RCC 7860 (cell line): ENCODE data around the gene ASCC1.
"Not testable (repeated sequence)": the region's sequence is repeated elsewhere in the genome, so short reads cannot be mapped to it uniquely, and the experiment has no call there.

Experiments
- DNase-seq: peaks from one replicate; pipeline ENCODE4 v3.0.0-alpha.2; 2015; ENCODE audit warnings: low spot score
- FAIRE-seq: peaks from 2 replicates; lab custom pipeline; 2012; peaks lifted over from hg19 to GRCh38; lab: Jason Lieb, UNC

ASCC1 gene

DNA sequence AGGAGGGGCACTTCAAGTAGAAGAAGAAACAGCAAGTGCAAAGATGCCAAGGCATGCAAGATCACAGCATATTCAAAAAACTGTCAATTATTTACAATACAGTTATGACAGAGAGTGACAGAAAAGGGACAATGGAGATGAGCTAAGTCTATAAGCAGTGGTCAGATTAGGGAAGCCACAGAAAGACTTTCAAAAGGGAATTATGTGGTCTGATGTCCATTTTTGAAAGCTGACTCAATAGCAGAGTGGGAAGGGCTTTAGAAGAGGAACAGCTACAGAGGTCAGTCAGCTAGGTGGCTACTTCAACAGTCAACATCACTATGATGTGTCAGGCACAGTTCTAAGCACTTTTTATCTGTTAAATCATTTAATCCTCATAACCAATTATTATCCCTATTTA lies 82.6 kb downstream of the ASCC1 start:
- DNase-seq (peak; percentile 95), FAIRE-seq (peak; percentile 96)

- FAIRE-seq (no peak), DNase-seq (no peak)
These were observed 83.2 kb downstream of the ASCC1 start for GRCh38 chr10:72132854-72133253.

DNA sequence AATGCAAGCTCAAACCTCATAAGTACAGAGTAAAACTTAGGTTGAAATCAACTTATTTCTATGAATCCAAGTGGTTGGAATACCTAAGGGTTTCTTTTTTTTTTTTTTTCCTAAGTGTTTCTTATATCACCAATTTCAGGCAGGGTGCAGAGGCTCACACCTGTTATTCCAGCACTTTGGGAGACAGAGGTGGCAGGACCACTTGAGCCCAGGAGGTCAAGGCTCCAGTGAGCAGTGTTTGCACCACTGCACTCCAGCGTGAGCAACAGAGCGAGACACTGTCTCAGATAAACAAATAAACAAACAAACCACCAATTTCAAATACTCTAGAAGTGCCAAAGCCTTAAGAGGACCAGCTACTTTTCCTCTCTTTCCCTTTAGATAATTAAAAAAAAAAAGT lies 88.5 kb downstream of the ASCC1 start:
- DNase-seq = no peak
- no peak for FAIRE-seq

GRCh38 chr10:72126872-72127232 lies 89.2 kb downstream of the ASCC1 start:
- DNase-seq (no peak), FAIRE-seq (no peak)

GRCh38 chr10:72126184-72126871 lies 89.7 kb downstream of the ASCC1 start:
- peak; percentile 60 for FAIRE-seq
- peak; percentile 25 for DNase-seq

GRCh38 chr10:72124989-72125388 lies 91.1 kb downstream of the ASCC1 start:
- DNase-seq (no peak), FAIRE-seq (no peak)

GRCh38 chr10:72124381-72124780 lies 91.7 kb downstream of the ASCC1 start:
- FAIRE-seq (no peak), DNase-seq (no peak)

DNA sequence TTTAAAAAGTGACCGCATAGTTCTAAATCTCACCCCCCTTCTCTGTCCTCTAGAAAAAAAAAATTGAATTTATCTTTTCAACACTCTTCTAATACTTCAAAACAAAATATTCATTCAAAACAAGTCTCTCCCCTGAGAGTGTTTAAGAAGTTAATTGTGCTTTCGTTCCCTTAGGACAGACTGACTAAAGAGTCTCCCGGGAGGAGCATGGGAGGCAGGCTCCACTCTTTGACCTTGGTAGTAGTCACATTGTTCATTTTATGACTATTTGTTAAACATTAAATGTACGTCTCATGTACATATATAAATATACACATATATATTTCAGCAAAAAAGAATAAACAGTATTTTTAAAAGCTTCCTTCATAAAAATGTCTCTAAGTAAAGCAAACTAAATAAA lies 92.5 kb downstream of the ASCC1 start:
- DNase-seq = no peak
- FAIRE-seq = no peak

GRCh38 chr10:72122221-72122620 lies 93.9 kb downstream of the ASCC1 start:
- DNase-seq (no peak), FAIRE-seq (no peak)

DNA sequence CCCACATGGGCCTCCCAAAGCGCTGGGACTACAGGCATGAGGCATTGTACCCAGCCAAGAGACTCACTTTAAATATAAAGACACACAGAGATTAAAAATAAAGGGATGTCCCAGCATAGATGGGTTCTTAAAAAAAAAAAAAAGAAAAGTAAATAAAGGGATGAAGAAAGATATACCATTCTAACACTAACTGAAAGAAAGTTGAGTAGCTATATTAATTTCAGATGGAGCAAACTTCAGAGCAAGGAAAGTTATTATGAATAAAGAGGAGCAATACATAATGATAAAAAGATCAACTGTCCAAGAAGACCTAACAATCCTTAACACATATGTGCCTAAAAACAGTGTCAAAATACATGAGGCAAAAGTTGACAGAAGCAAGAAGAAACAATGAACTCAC lies 94.7 kb downstream of the ASCC1 start:
- FAIRE-seq (no peak), DNase-seq (no peak)

DNA sequence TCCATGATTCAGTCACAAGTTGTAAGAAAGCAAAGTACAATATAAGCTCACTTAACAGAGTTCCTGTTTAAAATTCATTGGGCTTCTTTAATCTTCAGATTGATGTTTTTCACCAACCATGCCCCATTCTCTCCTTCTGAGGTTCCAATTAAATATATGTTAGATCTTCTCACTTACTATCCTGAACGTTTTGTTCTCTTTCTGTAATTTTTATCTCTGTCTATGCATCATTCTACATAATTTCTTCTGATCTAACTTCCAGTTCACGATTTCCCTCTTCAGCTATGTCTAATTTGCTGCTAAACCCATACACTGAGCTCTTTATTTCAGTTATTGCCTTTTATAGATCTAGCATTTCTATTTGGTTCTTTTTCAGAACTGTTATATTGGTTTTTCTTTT lies 99.7 kb downstream of the ASCC1 start:
- FAIRE-seq (no peak), DNase-seq (no peak)

- FAIRE-seq = no peak
- no peak for DNase-seq
These were observed 101.2 kb downstream of the ASCC1 start for GRCh38 chr10:72114706-72115450.

GRCh38 chr10:72110673-72111401 lies 105.2 kb downstream of the ASCC1 start:
- DNase-seq (no peak), FAIRE-seq (no peak)

DNA sequence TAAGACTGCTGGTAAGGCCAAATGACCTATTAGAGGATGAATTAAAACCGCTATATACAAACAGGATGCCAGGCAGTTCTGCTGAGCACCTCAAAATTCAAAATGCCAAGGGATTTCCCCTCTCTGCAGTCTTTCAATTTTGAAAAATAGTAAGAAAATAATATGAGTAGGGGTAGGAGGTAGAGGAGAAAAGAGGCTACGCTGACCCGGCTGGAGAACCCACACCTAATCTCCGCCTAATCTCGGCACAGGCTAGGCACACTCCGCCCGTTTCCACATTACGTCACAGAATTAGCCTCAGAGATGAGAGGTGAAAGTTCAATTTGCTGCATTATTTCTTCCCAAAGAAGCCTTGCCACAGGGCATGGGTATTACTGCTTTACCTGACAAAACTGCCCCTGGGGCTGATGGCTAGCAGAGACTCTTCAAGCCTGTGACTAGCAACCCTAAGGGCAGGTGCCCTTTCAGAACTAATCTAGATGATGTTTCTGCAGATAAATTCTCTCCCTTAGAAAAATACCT lies 106.4 kb downstream of the ASCC1 start:
- DNase-seq (no peak), FAIRE-seq (no peak)

- DNase-seq (peak; percentile 71), FAIRE-seq (peak; percentile 76)
These were observed 107.0 kb downstream of the ASCC1 start for GRCh38 chr10:72108830-72109635.

DNA sequence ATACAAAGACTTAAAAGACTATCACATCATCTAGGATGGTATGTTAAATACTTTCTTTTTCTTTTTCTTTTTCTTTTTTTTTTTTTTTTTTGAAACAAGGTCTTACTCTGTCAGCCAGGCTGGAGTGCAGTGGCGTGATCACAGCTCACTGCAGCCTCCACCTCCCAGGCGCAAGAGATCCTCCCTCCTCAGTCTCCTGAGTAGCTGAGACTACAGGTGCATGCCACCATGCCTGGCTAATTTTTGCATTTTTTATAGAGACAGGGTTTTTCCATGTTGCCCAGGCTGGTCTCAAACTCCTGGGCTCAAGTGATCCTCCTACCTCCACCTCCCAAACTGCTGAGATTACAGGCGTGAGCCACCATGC lies 108.1 kb downstream of the ASCC1 start:
- FAIRE-seq, DNase-seq: not testable (repeated sequence)

GRCh38 chr10:72107325-72108003 lies 108.6 kb downstream of the ASCC1 start:
- FAIRE-seq (no peak), DNase-seq (peak; percentile 43)

DNA sequence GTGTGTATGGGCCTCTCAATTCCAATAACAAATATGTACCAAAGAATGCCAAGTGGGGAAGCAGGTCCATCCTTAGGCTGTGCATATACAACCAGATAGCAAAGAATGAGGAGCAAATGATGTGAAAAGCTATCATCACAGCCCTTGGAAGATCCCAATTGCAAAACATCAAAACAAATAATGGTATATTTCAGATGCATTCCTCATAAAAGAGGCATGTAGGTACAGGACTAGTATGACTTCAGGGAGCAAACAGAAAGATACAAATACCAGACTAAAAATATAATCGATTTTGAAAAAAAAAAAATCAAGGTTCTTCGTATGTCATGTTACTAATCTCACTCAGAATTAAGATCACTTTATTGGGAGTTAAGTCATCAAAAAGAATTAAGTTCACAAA lies 109.2 kb downstream of the ASCC1 start:
- no peak for FAIRE-seq

GRCh38 chr10:72106154-72106849 lies 109.8 kb downstream of the ASCC1 start:
- DNase-seq (no peak), FAIRE-seq (no peak)

More for the DNA sequence above, 109.2 kb downstream of the ASCC1 start:
- DNase-seq = no peak

GRCh38 chr10:72105710-72106109 lies 110.4 kb downstream of the ASCC1 start:
- FAIRE-seq (no peak), DNase-seq (no peak)
